A549 (cell line): Measurements from ENCODE around the gene NASP. TPM values are rescaled to one million over a fixed set of nuclear protein-coding genes. Genes with fewer than 3 reads are reported as not detected.

Source experiments
- ATAC-seq, 2 experiments: fragments of 200-7000 bp in 1 of 2; fragments of >200 bp in 1 of 2; cut with Nextera tagmentation in 1 of 2; cut with Tn5 transposase in 1 of 2; 3 replicates each; pipeline versions ENCODE4 v1.8.0 to v1.9.1; 2018 to 2020; ENCODE audit warnings: mild to moderate bottlenecking in 1 of 2, moderate library complexity in 1 of 2
- CTCF ChIA-PET: fragments of 300-600 bp; sonication (Branson Sonifier 250); formaldehyde crosslinking; extraction: SDS; loops from one replicate; lab custom pipeline; 2021; ENCODE audit warnings: antibody characterized with exemption, inconsistent platforms; lab: Yijun Ruan, JAX
- POLR2A ChIA-PET: fragments of 350-600 bp; formaldehyde crosslinking; extraction: SDS; loops from one replicate; lab custom pipeline; 2021; ENCODE audit warnings: antibody characterized with exemption, inconsistent platforms; lab: Yijun Ruan, JAX
- DNase-seq, 2 experiments: peaks; one replicate each; pipeline versions ENCODE4 v3.0.0 to v3.0.0-alpha.2; 2011 to 2016; ENCODE audit warnings: low read depth in 1 of 2, low spot score in 1 of 2
- FAIRE-seq: peaks from 2 replicates; lab custom pipeline; 2011; peaks lifted over from hg19 to GRCh38; lab: Jason Lieb, UNC
- H3K27ac ChIP-seq, 2 experiments: fragments of >200 bp; sonication (Bioruptor Twin); formaldehyde crosslinking; 3 replicates each; pipeline ENCODE4 v1.5.1; 2016 to 2017
- H3K4me1 ChIP-seq: fragments of >200 bp; sonication (Bioruptor Twin); formaldehyde crosslinking; 3 replicates; pipeline ENCODE4 v1.6.1; 2016
- H3K4me2 ChIP-seq: fragments of >200 bp; sonication (Bioruptor Twin); formaldehyde crosslinking; 3 replicates; pipeline ENCODE4 v1.6.1; 2016
- H3K4me3 ChIP-seq: fragments of >200 bp; sonication (Bioruptor Twin); formaldehyde crosslinking; 3 replicates; pipeline ENCODE4 v1.5.1; 2016
- H3K9me3 ChIP-seq: fragments of >200 bp; sonication (Bioruptor Twin); formaldehyde crosslinking; 3 replicates; pipeline ENCODE4 v1.6.1; 2016
- CBX8 ChIP-seq: fragments of 200-600 bp; sonication (generic); IDR thresholded peaks from 2 replicates; pipeline ENCODE4 v1.6.1; 2016
- CEBPB ChIP-seq, 2 experiments: fragments of >200 bp in 1 of 2; sonication (Bioruptor Twin) in 1 of 2; formaldehyde crosslinking in 1 of 2; IDR thresholded peaks; 2 replicates each; pipeline ENCODE4 v1.6.1; 2012 to 2016
- FOSB ChIP-seq: fragments of 250-450 bp; sonication (Bioruptor Pico); IDR thresholded peaks from 2 replicates; pipeline ENCODE4 v1.5.0; 2020; ENCODE audit warnings: mild to moderate bottlenecking, moderate library complexity
- KDM1A ChIP-seq: fragments of 200-600 bp; sonication (generic); IDR thresholded peaks from 2 replicates; pipeline ENCODE4 v1.6.1; 2016; ENCODE audit warnings: low read depth, mild to moderate bottlenecking
- MYC ChIP-seq: IDR thresholded peaks from 2 replicates; pipeline ENCODE4 v1.6.1; 2012; ENCODE audit warnings: mild to moderate bottlenecking, inconsistent platforms, low read length, improper control_type of control experiment, borderline replicate concordance
- NFE2L2 ChIP-seq: fragments of 150-350 bp; conservative IDR thresholded peaks from 2 replicates; pipeline ENCODE4 v1.6.1; 2014; ENCODE audit warnings: low read length
- NPAS2 ChIP-seq: fragments of 250-450 bp; sonication (Bioruptor Pico); IDR thresholded peaks from 2 replicates; pipeline ENCODE4 v1.8.0; 2022; ENCODE audit warnings: mild to moderate bottlenecking, moderate library complexity, borderline replicate concordance
- PHF8 ChIP-seq: fragments of 200-600 bp; sonication (generic); IDR thresholded peaks from 2 replicates; pipeline ENCODE4 v1.6.1; 2016; ENCODE audit warnings: low read depth, mild to moderate bottlenecking, antibody characterized with exemption, moderate library complexity, borderline replicate concordance
- RARB ChIP-seq: fragments of 250-450 bp; sonication (Bioruptor Pico); IDR thresholded peaks from 2 replicates; pipeline ENCODE4 v1.8.0; 2021; ENCODE audit warnings: mild to moderate bottlenecking, moderate library complexity
- RCOR1 ChIP-seq: fragments of 150-350 bp; IDR thresholded peaks from 2 replicates; pipeline ENCODE4 v1.6.1; 2014; ENCODE audit warnings: antibody characterized with exemption, low read length, low read depth
- RFX5 ChIP-seq: fragments of 450-650 bp; IDR thresholded peaks from 2 replicates; pipeline ENCODE4 v1.7.1; 2014; ENCODE audit warnings: antibody characterized with exemption, mild to moderate bottlenecking, moderate library complexity
- SMC3 ChIP-seq: fragments of >200 bp; sonication (Bioruptor Twin); formaldehyde crosslinking; IDR thresholded peaks from 3 replicates; pipeline ENCODE4 v1.6.1; 2018; ENCODE audit warnings: inconsistent platforms
- ZFP36 ChIP-seq: fragments of 450-650 bp; IDR thresholded peaks from 2 replicates; pipeline ENCODE4 v1.6.1; 2014; ENCODE audit warnings: borderline replicate concordance; ENCODE audit not compliant: partially characterized antibody
- WGBS: methylation state at CpG from one replicate; pipeline ENCODE4 v1.1.6; 2017; ENCODE audit errors: missing lambda C conversion rate; 5-methylcytosine and 5-hydroxymethylcytosine counted together
- polyA plus RNA-seq, 4 experiments: library from polyadenylated mRNA; depleted of rRNA in 3 of 4; stranded (reverse); fragments of >200 nt; fragmentation: RNase III in 1 of 4; extraction: RNeasy Plus Mini Kit Qiagen cat#74134 plus additional on column Dnase treatment in 1 of 4; gene quantifications; 2 replicates in 3 of 4; 3 replicates in 1 of 4; pipeline ENCODE4 v1.2.3, GENCODE V29; 2011 to 2017
- TF ChIP-seq, protein P1 (sequence below): fragments of 250-450 bp; sonication (Bioruptor Pico); IDR thresholded peaks from 2 replicates; pipeline ENCODE4 v1.5.0; 2020; ENCODE audit warnings: low read depth, mild to moderate bottlenecking, moderate library complexity
- TF ChIP-seq, protein P2 (sequence below): fragments of 450-650 bp; IDR thresholded peaks from 2 replicates; pipeline ENCODE4 v1.6.1; 2014; ENCODE audit warnings: antibody characterized with exemption
- TF ChIP-seq, protein P3 (sequence below): IDR thresholded peaks from 2 replicates; pipeline ENCODE4 v1.6.1; 2012
- TF ChIP-seq, protein P4 (sequence below): IDR thresholded peaks from 2 replicates; pipeline ENCODE4 v1.6.1; 2012; ENCODE audit warnings: low read depth, borderline replicate concordance
- TF ChIP-seq, protein P5 (sequence below): fragments of 250-450 bp; sonication (Bioruptor Pico); IDR thresholded peaks from 2 replicates; pipeline ENCODE4 v1.5.0; 2021; ENCODE audit warnings: mild to moderate bottlenecking, moderate library complexity, borderline replicate concordance
- TF ChIP-seq, protein P6 (sequence below): fragments of 150-350 bp; IDR thresholded peaks from 2 replicates; pipeline ENCODE4 v1.6.1; 2014; ENCODE audit warnings: low read depth, mild to moderate bottlenecking, low read length

Gene NASP
- polyA plus RNA-seq, 2 of the 4 experiments (the other 2 are of a cell fraction) = 139 to 272 TPM

DNA sequence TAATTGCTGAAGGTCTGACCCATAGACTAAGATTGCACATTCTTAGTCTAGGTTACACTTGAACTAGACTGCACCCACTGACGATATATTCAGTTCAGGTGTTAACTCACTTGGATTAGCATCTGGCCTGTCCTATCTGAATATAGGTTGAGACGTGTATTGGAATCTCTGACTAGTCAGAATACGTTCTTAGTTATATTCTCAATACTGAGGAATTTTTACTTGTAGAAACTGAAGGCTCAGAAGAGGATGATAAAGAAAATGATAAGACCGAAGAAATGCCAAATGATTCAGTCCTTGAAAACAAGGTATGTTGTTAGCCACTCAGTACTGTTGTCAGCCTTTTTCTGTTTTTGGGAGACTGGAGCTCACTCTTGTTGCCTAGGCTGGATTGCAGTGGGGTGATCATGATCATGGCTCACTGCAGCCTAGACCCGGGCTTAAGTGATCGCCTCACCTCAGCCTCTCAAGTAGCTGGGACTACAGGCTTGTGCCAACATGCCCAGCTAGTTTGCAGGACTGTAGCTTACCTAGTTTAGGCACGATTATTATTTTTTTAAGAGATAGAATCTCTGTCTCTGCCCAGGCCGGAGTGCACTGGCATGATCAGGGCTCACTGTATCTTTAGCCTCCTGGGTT is 29.2 kb downstream of the NASP start:
- no peaks in the 10 kb centered on the region for H3K9me3 ChIP-seq
- no peak overlapping the region for H3K4me3 ChIP-seq
- 83% methylated on average over 8 of the region's 8 CpGs for WGBS
- FAIRE-seq (no peak), DNase-seq (no peak), ATAC-seq (no peak; a peak in 1 of 6 replicates)
- CTCF ChIA-PET = interaction anchor here (1.4 kb wide), 1 partner anchor 268 kb away, joined by 3 read pairs; no protein-coding TSS in a partner anchor
- H3K27ac ChIP-seq = no peak overlapping the region
- no peak overlapping the region for H3K4me2 ChIP-seq
- POLR2A ChIA-PET = no interaction called here
- TF ChIP-seq PHF8 (no peak), KDM1A (no peak), NPAS2 (CRISPR knock-in tag) (no peak), RCOR1 (no peak), SMC3 (no peak), NFE2L2 (no peak), MYC (no peak), ZFP36 (no peak), CBX8 (no peak), RFX5 (no peak)
- TF ChIP-seq, protein P1, sequence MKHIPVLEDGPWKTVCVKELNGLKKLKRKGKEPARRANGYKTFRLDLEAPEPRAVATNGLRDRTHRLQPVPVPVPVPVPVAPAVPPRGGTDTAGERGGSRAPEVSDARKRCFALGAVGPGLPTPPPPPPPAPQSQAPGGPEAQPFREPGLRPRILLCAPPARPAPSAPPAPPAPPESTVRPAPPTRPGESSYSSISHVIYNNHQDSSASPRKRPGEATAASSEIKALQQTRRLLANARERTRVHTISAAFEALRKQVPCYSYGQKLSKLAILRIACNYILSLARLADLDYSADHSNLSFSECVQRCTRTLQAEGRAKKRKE = no peak
- TF ChIP-seq, protein P2, sequence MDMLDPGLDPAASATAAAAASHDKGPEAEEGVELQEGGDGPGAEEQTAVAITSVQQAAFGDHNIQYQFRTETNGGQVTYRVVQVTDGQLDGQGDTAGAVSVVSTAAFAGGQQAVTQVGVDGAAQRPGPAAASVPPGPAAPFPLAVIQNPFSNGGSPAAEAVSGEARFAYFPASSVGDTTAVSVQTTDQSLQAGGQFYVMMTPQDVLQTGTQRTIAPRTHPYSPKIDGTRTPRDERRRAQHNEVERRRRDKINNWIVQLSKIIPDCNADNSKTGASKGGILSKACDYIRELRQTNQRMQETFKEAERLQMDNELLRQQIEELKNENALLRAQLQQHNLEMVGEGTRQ = no peak
- TF ChIP-seq, protein P3, sequence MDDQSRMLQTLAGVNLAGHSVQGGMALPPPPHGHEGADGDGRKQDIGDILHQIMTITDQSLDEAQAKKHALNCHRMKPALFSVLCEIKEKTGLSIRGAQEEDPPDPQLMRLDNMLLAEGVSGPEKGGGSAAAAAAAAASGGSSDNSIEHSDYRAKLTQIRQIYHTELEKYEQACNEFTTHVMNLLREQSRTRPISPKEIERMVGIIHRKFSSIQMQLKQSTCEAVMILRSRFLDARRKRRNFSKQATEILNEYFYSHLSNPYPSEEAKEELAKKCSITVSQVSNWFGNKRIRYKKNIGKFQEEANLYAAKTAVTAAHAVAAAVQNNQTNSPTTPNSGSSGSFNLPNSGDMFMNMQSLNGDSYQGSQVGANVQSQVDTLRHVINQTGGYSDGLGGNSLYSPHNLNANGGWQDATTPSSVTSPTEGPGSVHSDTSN = no peak
- TF ChIP-seq, protein P4, sequence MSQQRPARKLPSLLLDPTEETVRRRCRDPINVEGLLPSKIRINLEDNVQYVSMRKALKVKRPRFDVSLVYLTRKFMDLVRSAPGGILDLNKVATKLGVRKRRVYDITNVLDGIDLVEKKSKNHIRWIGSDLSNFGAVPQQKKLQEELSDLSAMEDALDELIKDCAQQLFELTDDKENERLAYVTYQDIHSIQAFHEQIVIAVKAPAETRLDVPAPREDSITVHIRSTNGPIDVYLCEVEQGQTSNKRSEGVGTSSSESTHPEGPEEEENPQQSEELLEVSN = no peak
- TF ChIP-seq, protein P5, sequence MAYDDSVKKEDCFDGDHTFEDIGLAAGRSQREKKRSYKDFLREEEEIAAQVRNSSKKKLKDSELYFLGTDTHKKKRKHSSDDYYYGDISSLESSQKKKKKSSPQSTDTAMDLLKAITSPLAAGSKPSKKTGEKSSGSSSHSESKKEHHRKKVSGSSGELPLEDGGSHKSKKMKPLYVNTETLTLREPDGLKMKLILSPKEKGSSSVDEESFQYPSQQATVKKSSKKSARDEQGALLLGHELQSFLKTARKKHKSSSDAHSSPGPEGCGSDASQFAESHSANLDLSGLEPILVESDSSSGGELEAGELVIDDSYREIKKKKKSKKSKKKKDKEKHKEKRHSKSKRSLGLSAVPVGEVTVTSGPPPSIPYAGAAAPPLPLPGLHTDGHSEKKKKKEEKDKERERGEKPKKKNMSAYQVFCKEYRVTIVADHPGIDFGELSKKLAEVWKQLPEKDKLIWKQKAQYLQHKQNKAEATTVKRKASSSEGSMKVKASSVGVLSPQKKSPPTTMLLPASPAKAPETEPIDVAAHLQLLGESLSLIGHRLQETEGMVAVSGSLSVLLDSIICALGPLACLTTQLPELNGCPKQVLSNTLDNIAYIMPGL (CRISPR knock-in tag) = no peak
- TF ChIP-seq, all 56 proteins: peak for 0
- H3K4me1 ChIP-seq = no peaks in the 10 kb centered on the region

DNA sequence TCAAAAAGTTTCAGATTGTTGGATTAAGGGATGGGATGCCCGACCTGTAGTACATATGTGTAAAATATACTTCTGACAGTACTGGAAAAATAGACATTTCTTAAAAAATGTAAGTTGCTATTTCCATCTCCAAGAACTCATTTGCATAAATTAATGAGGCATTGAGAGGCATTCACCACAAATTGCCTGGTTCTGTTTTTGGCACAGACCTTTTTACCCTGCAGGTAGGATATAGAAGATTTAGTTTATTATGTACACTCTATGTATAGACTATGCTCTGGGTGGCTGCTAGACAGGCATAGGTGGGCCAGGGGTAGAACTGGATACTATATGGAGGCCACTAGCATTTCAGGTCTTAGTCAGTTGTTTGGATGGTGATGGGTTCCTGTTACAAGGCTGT is 32.0 kb downstream of the NASP start:
- Histone ChIP-seq H3K4me2 (no peak overlapping the region), H3K4me3 (no peak overlapping the region), H3K27ac (no peak overlapping the region), H3K4me1 (no peaks in the 10 kb centered on the region), H3K9me3 (no peaks in the 10 kb centered on the region)
- POLR2A ChIA-PET = no interaction called here
- WGBS = 100% methylated on average over 1 of the region's 1 CpG
- FAIRE-seq (no peak), ATAC-seq (no peak), DNase-seq (no peak)
- CTCF ChIA-PET = no interaction called here
- TF ChIP-seq, protein P6, sequence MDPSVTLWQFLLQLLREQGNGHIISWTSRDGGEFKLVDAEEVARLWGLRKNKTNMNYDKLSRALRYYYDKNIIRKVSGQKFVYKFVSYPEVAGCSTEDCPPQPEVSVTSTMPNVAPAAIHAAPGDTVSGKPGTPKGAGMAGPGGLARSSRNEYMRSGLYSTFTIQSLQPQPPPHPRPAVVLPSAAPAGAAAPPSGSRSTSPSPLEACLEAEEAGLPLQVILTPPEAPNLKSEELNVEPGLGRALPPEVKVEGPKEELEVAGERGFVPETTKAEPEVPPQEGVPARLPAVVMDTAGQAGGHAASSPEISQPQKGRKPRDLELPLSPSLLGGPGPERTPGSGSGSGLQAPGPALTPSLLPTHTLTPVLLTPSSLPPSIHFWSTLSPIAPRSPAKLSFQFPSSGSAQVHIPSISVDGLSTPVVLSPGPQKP = no peak
- TF ChIP-seq FOSB (no peak), RARB (no peak), CEBPB (IDR thresholded peaks at IDR 0.05) (no peak)
- TF ChIP-seq, protein P1 = no peak
